ENCODE measurements around the gene KCNIP4. TPM values are rescaled to one million over a fixed set of nuclear protein-coding genes. Genes with fewer than 3 reads are reported as not detected.

The KCNIP4 gene
- total and polyA plus RNA-seq, 8 donors: 0.05 TPM; not detected in 7

- no peaks in the 10 kb centered on the region for H3K9me3 ChIP-seq
- intact Hi-C loops (cut with DNase I): no loop called here
- H3K4me1 ChIP-seq: no peaks in the 10 kb centered on the region
- DNase-seq: no peak
- no peak overlapping the region for H3K4me3 ChIP-seq
- WGBS, 2 donors: 19 to 21% methylated on average over 1 of the region's 1 CpG
- peaks cover 0 to 8% (median 0%) of the 10 kb centered on the region in 4 donors for H3K27me3 ChIP-seq
- H3K36me3 ChIP-seq: no peaks in the 10 kb centered on the region
- ATAC-seq: no peak
- no peak overlapping the region for H3K27ac ChIP-seq
- FAIRE-seq: no peak
- TF ChIP-seq CTCF (IDR thresholded peaks at IDR 0.05): no peak
These were observed 419.4 kb downstream of the KCNIP4 start for GRCh38 chr4:21529214-21529613.

GRCh38 chr4:21522296-21522695 is 426.3 kb downstream of the KCNIP4 start:
- ATAC-seq (no peak), FAIRE-seq (no peak), DNase-seq (no peak)
- intact Hi-C loops (cut with DNase I): no loop called here
- Histone ChIP-seq H3K27ac (no peak overlapping the region), H3K27me3 (no peaks in the 10 kb centered on the region), H3K4me3 (no peak overlapping the region), H3K9me3 (no peaks in the 10 kb centered on the region), H3K36me3 (no peaks in the 10 kb centered on the region), H3K4me1 (no peaks in the 10 kb centered on the region)
- no peak for TF ChIP-seq CTCF (IDR thresholded peaks at IDR 0.05)
- 62 to 78% methylated on average over 3 of the region's 3 CpGs for WGBS, 2 donors

GRCh38 chr4:21517126-21517859 is 431.3 kb downstream of the KCNIP4 start:
- 24 to 29% methylated on average over 5 of the region's 5 CpGs for WGBS, 2 donors
- Histone ChIP-seq H3K27me3 (no peaks in the 10 kb centered on the region), H3K36me3 (no peaks in the 10 kb centered on the region), H3K4me1 (no peaks in the 10 kb centered on the region), H3K27ac (no peak overlapping the region), H3K9me3 (no peaks in the 10 kb centered on the region), H3K4me3 (no peak overlapping the region)
- no peak for TF ChIP-seq CTCF (IDR thresholded peaks at IDR 0.05)
- DNase-seq: no peak
- no peak for ATAC-seq
- intact Hi-C loops (cut with DNase I): loop anchor here in 1 of 3 donors (10.0 kb wide), 1 partner anchor 248 kb away; no protein-coding TSS in a partner anchor
- FAIRE-seq: no peak

GRCh38 chr4:21514022-21514694 is 434.4 kb downstream of the KCNIP4 start:
- no peaks in the 10 kb centered on the region for H3K27me3 ChIP-seq
- no peaks in the 10 kb centered on the region for H3K4me1 ChIP-seq
- ATAC-seq (no peak), DNase-seq (no peak), FAIRE-seq (no peak)
- no peaks in the 10 kb centered on the region for H3K36me3 ChIP-seq
- TF ChIP-seq CTCF (IDR thresholded peaks at IDR 0.05): no peak
- no peak overlapping the region for H3K4me3 ChIP-seq
- 32 to 35% methylated on average over 4 of the region's 4 CpGs for WGBS, 2 donors
- no peak overlapping the region for H3K27ac ChIP-seq
- intact Hi-C loops (cut with DNase I): loop anchor here in 2 of 3 donors (5.0 to 10.0 kb wide), 2 partner anchors 251 to 253 kb away; no protein-coding TSS in a partner anchor
- H3K9me3 ChIP-seq: no peaks in the 10 kb centered on the region

Data from pancreas (tissue), 10 donors.